Endothelial cell of umbilical vein (primary cell): Measurements from ENCODE around the gene SV2C. TPM values are rescaled to one million over a fixed set of nuclear protein-coding genes. Genes with fewer than 3 reads are reported as not detected.

ENCODE experiments used
- BruUV-seq: library from RNA; stranded (reverse); fragments of 400-500 nt; replicated peaks from 2 replicates; lab custom pipeline; 2021; lab: Mats Ljungman, UMichigan
- CTCF ChIA-PET: fragments of 300-600, 350-600 bp; sonication (Branson Sonifier 250); formaldehyde crosslinking; loops from one replicate; lab custom pipeline; 2021; ENCODE audit warnings: antibody characterized with exemption, inconsistent platforms; lab: Charles Lee
- POLR2A ChIA-PET: fragments of 300-600, 350-600 bp; sonication (Branson Sonifier 250); formaldehyde crosslinking; loops from one replicate; lab custom pipeline; 2021; ENCODE audit warnings: antibody characterized with exemption, inconsistent platforms; lab: Charles Lee
- DNase-seq: peaks from one replicate; pipeline ENCODE4 v3.0.0-alpha.2; 2011; ENCODE audit warnings: low read depth, low spot score
- FAIRE-seq: peaks from 2 replicates; lab custom pipeline; 2011; peaks lifted over from hg19 to GRCh38; lab: Jason Lieb, UNC
- H2AFZ ChIP-seq: 2 replicates; pipeline ENCODE4 v1.6.0; 2012; ENCODE audit warnings: low read depth, low read length, control low read depth, inconsistent platforms
- H3K27ac ChIP-seq: 2 replicates; pipeline ENCODE4 v1.5.1; 2011; ENCODE audit warnings: low read depth, mild to moderate bottlenecking, control low read depth, low read length, moderate library complexity; ENCODE audit not compliant: insufficient read depth
- H3K27me3 ChIP-seq, 2 experiments: 2 replicates each; pipeline versions ENCODE4 v1.6.0 to v1.6.1; 2011; ENCODE audit warnings: low read length in 2 of 2, mixed read lengths in 1 of 2; ENCODE audit not compliant: control insufficient read depth in 2 of 2, insufficient read depth in 2 of 2
- H3K36me3 ChIP-seq, 2 experiments: 2 replicates in 1 of 2; 3 replicates in 1 of 2; pipeline ENCODE4 v1.5.1; 2011; ENCODE audit warnings: low read length in 2 of 2, mild to moderate bottlenecking in 1 of 2, moderate library complexity in 1 of 2; ENCODE audit not compliant: control insufficient read depth in 2 of 2, insufficient read depth in 2 of 2; ENCODE audit errors: extremely low read depth in 1 of 2
- H3K4me1 ChIP-seq: 3 replicates; pipeline ENCODE4 v1.5.1; 2011; ENCODE audit warnings: mild to moderate bottlenecking, low read length; ENCODE audit not compliant: control insufficient read depth, insufficient read depth; ENCODE audit errors: extremely low read depth
- H3K4me2 ChIP-seq: 2 replicates; pipeline ENCODE4 v1.6.1; 2011; ENCODE audit warnings: low read length, control low read depth, mixed read lengths; ENCODE audit not compliant: insufficient read depth
- H3K4me3 ChIP-seq, 3 experiments: fragments of 200-600 bp in 1 of 3; sonication (generic), shearing (Covaris generic) in 1 of 3; replicated peaks in 1 of 3; 2 replicates each; pipeline ENCODE4 v1.5.1; 2011 to 2016; ENCODE audit warnings: control low read depth in 3 of 3, low read length in 3 of 3, mild to moderate bottlenecking in 2 of 3, inconsistent platforms in 1 of 3, low read depth in 1 of 3, moderate library complexity in 1 of 3; ENCODE audit not compliant: insufficient read depth in 1 of 3
- H3K79me2 ChIP-seq: 2 replicates; pipeline ENCODE4 v1.6.0; 2012; ENCODE audit warnings: low read length, inconsistent platforms; ENCODE audit not compliant: control insufficient read depth, insufficient read depth
- H3K9ac ChIP-seq: replicated peaks from 2 replicates; pipeline ENCODE3; 2011; ENCODE audit warnings: low read length, control low read depth; ENCODE audit not compliant: insufficient read depth; ENCODE audit errors: extremely low read depth
- H3K9me1 ChIP-seq: replicated peaks from 3 replicates; pipeline ENCODE4 v1.6.0; 2011; ENCODE audit warnings: mild to moderate bottlenecking, low read length; ENCODE audit not compliant: control insufficient read depth, insufficient read depth; ENCODE audit errors: extremely low read depth
- H3K9me3 ChIP-seq: replicated peaks from 2 replicates; pipeline ENCODE4 v1.5.1; 2012; ENCODE audit warnings: low read length, inconsistent platforms; ENCODE audit not compliant: control insufficient read depth, insufficient read depth
- H4K20me1 ChIP-seq: replicated peaks from 2 replicates; pipeline ENCODE3; 2011; ENCODE audit warnings: mild to moderate bottlenecking, low read length; ENCODE audit not compliant: control insufficient read depth, insufficient read depth; ENCODE audit errors: extremely low read depth
- CTCF ChIP-seq, 2 donors: IDR thresholded peaks; 1 replicate in 1 of 2; 2 replicates in 1 of 2; pipeline ENCODE4 v1.5.1; 2011; ENCODE audit warnings: low read length in 2 of 2, mild to moderate bottlenecking in 2 of 2, moderate library complexity in 2 of 2, control low read depth in 1 of 2, inconsistent platforms in 1 of 2, low read depth in 1 of 2; ENCODE audit not compliant: insufficient read depth in 1 of 2; ENCODE audit errors: extremely low read depth in 1 of 2
- EZH2 ChIP-seq: IDR thresholded peaks from 2 replicates; pipeline ENCODE4 v1.6.1; 2012; ENCODE audit warnings: borderline replicate concordance, low read depth, mild to moderate bottlenecking, moderate library complexity, low read length, inconsistent platforms; ENCODE audit not compliant: severe bottlenecking
- FOS ChIP-seq: IDR thresholded peaks from 2 replicates; pipeline ENCODE4 v1.6.1; 2011; ENCODE audit warnings: mild to moderate bottlenecking, low read length, moderate library complexity, borderline replicate concordance; ENCODE audit not compliant: insufficient read depth
- GATA2 ChIP-seq: IDR thresholded peaks from 2 replicates; pipeline ENCODE4 v1.7.0; 2011; ENCODE audit warnings: low read depth, mild to moderate bottlenecking, moderate library complexity, mixed read lengths, low read length; ENCODE audit not compliant: insufficient read length, insufficient read depth
- JUN ChIP-seq: IDR thresholded peaks from 2 replicates; pipeline ENCODE4 v1.6.1; 2011; ENCODE audit warnings: borderline replicate concordance, low read depth; ENCODE audit not compliant: insufficient read length, insufficient read depth
- MAX ChIP-seq: IDR thresholded peaks from 2 replicates; pipeline ENCODE4 v1.6.1; 2011; ENCODE audit not compliant: insufficient read depth, insufficient read length
- MYC ChIP-seq: IDR thresholded peaks from one replicate; pipeline ENCODE4 v1.6.1; 2011; ENCODE audit warnings: mild to moderate bottlenecking, low read depth, low read length
- POLR2A ChIP-seq: IDR thresholded peaks from 2 replicates; pipeline ENCODE4 v1.6.1; 2012; ENCODE audit warnings: low read depth, mild to moderate bottlenecking, control low read depth, low read length
- POLR2AphosphoS5 ChIP-seq: IDR thresholded peaks from 2 replicates; pipeline ENCODE4 v1.6.1; 2012; ENCODE audit warnings: low read depth, mild to moderate bottlenecking, control low read depth, low read length, moderate library complexity; ENCODE audit not compliant: insufficient read depth
- dilution Hi-C: fragments of 300-500 bp; cut with MboI; formaldehyde crosslinking; loops from one replicate; pipeline ENCODE4 v1.15.0; 2019; ENCODE audit warnings: low sequenced_read_pairs; ENCODE audit not compliant: extremely low pct_ligation_motif_present
- intact Hi-C: fragments of 100-400 bp; cut with micrococcal nuclease; formaldehyde crosslinking; loops from one replicate; pipeline ENCODE4 v1.10.0; 2022
- polyA plus RNA-seq, 4 experiments: library from polyadenylated mRNA; depleted of rRNA in 3 of 4; stranded (reverse) in 3 of 4; unstranded in 1 of 4; fragments of >200 nt; gene quantifications; 2 replicates each; pipeline versions ENCODE4 v1.2.1 to v1.2.3, GENCODE V29; 2011 to 2012; ENCODE audit warnings: missing spikeins in 1 of 4
- total RNA-seq: library from RNA; stranded (reverse); gene quantifications from 2 replicates; pipeline ENCODE4 v1.2.3, GENCODE V29; 2021

The SV2C gene
- total and polyA plus RNA-seq, 2 donors (not counting 3 experiments of a cell fraction or from before 2014, with no cell fraction given): not detected

GRCh38 chr5:76180814-76181805 is 97.9 kb downstream of the SV2C start:
- Histone ChIP-seq H2AFZ (no peak overlapping the region), H3K27me3 (peaks cover 0 to 2% of the 10 kb centered on the region in 2 experiments), H3K79me2 (no peaks in the 10 kb centered on the region), H3K27ac (no peak overlapping the region), H3K9ac (no peak overlapping the region), H3K9me1 (no peaks in the 10 kb centered on the region), H3K9me3 (no peaks in the 10 kb centered on the region), H4K20me1 (no peaks in the 10 kb centered on the region), H3K4me2 (no peak overlapping the region), H3K36me3 (no peaks in the 10 kb centered on the region), H3K4me1 (no peaks in the 10 kb centered on the region), H3K4me3 (no peak overlapping the region)
- dilution Hi-C loops: no loop called here
- CTCF ChIA-PET: no interaction called here
- no peak for DNase-seq
- POLR2A ChIA-PET: no interaction called here
- intact Hi-C loops: no loop called here
- no TSS peak for BruUV-seq
- no peak for FAIRE-seq
- no peak for TF ChIP-seq MAX
- no peak for TF ChIP-seq CTCF (IDR thresholded peaks at IDR 0.05; ENCODE audit: extremely low read depth in 1 of 2, insufficient read depth in 1 of 2, low read depth in 1 of 2, low read length in 2 of 2)
- TF ChIP-seq POLR2AphosphoS5: no peak
- TF ChIP-seq EZH2: no peak
- no peak for TF ChIP-seq POLR2A
- TF ChIP-seq GATA2: no peak
- no peak for TF ChIP-seq FOS
- no peak for TF ChIP-seq MYC
- no peak for TF ChIP-seq JUN
